GM21381 (cell line): Measurements from ENCODE around the gene MXRA7.
"Not testable (repeated sequence)": the region's sequence is repeated elsewhere in the genome, so short reads cannot be mapped to it uniquely, and the experiment has no call there.

ENCODE experiments used
- ATAC-seq: cut with Tn5 transposase; IDR thresholded peaks from one replicate; pipeline ENCODE4 v1.9.1; 2021; ENCODE audit warnings: mild to moderate bottlenecking, moderate library complexity; ENCODE audit not compliant: unreplicated experiment

Gene MXRA7

GRCh38 chr17:76654408-76654807, 56.4 kb downstream of the MXRA7 start:
- no peak for ATAC-seq

GRCh38 chr17:76650504-76650903, 60.3 kb downstream of the MXRA7 start:
- no peak for ATAC-seq

GRCh38 chr17:76646712-76647111, 64.1 kb downstream of the MXRA7 start:
- no peak for ATAC-seq

DNA sequence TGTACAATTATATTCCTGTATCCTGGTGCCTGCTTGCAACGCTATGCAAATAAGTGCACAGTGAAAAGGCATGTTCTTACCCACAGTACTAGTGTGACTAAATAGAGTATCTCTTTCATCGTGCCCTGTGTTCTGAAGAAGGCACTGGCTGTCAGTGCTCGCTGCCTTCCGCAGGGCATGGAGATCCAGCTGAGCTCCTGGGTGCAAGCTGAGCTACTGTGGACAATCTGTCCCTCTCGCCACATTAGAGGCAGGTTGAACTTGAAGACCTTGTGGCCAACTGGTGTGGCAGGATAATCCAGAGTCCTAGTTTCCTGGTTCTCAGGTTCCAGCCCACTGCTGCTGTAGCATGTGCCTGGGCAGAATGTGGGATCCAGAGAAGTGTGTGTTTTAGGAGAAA, 65.3 kb downstream of the MXRA7 start:
- no peak for ATAC-seq

DNA sequence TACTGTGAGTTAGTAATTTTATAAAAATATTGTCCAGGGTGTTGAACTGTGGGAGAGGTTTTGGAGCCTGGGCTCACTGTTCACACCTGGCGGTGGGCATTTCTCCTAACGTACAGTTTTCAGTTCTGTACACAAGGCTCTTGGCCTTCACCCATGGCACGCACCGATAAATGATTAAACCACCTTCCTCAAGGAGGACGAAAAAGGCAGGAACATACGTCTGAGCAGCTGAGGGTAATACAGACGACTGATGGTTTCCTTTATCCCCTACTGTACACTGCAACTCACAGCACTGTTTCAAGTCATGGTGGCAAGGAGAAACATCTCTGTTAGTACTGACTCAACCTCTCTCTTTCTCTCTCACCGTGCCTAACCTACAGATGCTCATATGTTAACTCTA, 65.8 kb downstream of the MXRA7 start:
- ATAC-seq, result no peak

GRCh38 chr17:76643553-76644148, 67.1 kb downstream of the MXRA7 start, which contains the start of gene ST6GALNAC1:
ST6GALNAC1 (minus strand) TSS chr17:76643757; CDS start chr17:76643638, 119 bp downstream.
- no peak for ATAC-seq

DNA sequence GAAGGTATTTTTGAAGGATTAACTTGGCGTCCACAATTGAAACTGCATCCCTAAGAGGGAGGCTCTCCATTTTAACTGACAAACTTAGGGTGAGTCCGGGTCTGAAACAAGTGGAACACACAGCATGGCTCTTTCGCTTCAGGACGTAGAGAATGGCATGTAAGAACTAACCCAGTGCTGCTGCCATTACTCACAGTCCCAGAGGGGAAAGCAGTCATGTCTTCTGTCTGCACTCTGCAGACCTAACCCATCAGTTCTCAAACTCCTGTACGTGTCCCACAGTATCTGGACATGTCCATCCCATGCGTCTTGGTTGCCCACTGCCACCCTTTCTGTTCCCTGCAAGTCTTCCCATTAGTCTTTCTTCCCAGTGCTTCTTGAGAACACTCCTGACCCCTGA, 67.8 kb downstream of the MXRA7 start:
- no peak for ATAC-seq

- no peak for ATAC-seq
These were observed 68.7 kb downstream of the MXRA7 start for GRCh38 chr17:76642032-76642561.

DNA sequence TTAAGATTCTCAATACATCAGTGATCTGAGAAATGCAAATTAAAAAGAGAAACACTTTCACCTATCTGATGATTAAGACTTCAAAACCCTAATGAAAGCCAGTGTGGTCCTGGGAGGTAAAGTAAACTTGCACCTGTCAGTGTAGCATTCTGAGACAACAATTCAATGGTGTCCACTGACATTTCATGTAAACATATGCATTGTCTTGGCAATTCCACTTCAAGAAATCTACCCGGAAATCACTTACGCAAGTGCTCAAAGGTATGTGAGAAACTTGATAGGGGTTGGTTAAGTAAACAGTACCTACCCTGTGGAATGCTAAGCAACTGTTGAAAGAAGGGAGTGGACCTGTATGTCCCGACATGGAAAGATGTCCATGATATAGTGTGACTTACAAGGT, 69.3 kb downstream of the MXRA7 start:
- ATAC-seq, result no peak

GRCh38 chr17:76640550-76641380, 70.0 kb downstream of the MXRA7 start:
- ATAC-seq, result no peak

DNA sequence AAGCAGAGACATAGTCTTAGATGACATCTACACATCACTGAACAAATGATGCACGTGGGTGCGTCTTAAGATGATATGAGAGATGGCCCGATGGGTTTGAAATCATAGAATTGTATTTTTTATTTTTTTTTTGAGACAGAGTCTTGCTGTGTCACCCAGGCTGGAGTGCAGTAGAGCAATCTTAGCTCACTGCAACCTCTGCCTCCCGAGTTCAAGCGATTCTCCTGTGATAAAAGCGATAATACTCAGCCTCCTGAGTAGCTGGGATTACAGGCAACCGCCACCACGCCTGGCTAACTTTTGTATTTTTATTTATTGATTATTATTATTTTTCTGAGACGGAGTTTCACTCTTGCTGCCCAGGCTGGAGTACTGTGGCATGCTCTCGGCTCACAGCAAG, 72.5 kb downstream of the MXRA7 start:
- no peak for ATAC-seq

DNA sequence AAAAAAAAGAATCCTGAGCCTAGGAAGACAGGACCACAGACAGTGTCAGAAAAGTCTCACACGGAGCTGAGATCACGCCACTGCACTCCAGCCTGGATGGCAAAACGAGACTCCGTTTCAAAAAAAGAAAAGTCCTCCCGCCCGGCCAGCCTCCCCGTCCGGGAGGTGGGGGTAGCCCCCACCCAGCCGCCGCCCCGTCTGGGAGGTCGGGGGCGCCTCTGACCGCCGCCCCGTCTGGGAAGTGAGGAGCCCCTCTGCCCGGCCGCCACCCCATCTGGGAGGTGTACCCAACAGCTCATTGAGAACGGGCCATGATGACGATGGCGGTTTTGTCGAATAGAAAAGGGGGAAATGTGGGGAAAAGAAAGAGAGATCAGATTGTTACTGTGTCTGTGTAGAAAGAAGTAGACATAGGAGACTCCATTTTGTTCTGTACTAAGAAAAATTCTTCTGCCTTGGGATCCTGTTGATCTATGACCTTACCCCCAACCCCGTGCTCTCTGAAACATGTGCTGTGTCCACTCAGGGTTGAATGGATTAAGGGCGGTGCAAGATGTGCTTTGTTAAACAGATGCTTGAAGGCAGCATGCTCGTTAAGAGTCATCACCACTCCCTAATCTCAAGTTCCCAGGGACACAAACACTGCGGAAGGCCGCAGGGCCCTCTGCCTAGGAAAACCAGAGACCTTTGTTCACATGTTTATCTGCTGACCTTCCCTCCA, 74.1 kb downstream of the MXRA7 start:
- not testable (repeated sequence) for ATAC-seq

DNA sequence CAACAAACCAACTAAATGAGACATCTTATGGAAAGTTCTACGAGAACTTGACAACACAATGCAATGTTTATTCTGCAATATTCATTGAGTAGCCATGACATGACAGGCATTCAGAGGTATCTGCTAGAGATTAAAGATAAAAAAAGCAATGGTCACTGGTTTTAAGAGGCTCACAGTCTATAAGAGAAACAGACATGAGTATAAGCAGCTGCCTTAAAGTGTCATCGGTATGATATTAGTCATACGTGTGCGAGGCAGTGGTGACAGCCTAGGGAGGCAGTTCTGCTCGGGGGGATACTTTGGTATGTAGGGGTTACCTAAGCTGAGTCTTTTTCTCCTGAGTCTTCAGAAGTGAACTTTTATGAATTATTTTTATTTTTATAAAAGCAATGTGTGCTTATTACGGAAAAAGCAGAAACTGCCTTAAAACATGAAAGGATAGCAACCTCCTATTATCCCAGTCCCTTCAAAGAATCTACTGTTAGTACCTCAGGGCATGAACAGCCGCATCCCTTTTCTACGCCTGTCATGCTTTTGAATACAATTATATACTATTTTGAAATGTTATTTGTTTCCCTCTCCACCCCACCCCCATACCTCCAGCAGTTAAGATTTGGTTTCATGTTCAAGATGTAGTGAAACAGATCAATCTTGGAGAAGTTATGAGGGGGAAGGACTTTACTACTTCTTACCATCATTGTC, 75.0 kb downstream of the MXRA7 start:
- ATAC-seq, result no peak

- ATAC-seq, result no peak
These were observed 75.7 kb downstream of the MXRA7 start for GRCh38 chr17:76635039-76635438.

DNA sequence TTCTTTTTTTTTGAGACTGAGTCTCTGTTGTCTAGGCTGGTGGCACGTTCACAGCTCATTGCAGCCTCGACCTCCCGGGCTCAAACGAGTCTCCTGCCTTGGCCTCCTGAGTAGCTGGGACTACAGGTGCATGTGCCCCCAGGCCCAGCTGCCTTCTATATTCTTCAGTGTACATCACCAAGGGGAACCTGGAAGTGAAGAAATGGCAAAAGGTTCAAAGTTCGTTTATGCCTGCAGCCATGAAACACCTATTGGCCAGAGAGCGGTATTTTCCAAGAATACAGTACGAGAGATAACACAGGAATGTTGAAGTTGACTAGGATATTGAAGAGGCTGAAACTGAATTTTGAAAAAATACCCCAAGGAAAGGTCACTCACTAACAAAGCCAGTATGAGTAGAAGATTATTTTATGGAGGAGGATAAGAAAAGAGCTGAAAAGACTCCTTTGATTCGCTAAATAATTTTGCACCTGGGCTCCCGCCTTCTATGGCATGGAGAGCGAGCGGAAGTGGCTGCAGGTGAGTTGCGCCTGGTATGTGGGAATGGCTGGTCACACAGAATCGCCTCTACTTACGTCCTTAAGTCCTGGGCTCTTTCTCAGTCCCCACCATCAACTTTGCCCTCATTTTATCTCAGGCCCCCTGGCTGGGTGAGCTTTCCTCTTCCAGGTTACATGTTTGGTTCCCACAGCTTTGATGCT, 77.0 kb downstream of the MXRA7 start:
- no peak for ATAC-seq

DNA sequence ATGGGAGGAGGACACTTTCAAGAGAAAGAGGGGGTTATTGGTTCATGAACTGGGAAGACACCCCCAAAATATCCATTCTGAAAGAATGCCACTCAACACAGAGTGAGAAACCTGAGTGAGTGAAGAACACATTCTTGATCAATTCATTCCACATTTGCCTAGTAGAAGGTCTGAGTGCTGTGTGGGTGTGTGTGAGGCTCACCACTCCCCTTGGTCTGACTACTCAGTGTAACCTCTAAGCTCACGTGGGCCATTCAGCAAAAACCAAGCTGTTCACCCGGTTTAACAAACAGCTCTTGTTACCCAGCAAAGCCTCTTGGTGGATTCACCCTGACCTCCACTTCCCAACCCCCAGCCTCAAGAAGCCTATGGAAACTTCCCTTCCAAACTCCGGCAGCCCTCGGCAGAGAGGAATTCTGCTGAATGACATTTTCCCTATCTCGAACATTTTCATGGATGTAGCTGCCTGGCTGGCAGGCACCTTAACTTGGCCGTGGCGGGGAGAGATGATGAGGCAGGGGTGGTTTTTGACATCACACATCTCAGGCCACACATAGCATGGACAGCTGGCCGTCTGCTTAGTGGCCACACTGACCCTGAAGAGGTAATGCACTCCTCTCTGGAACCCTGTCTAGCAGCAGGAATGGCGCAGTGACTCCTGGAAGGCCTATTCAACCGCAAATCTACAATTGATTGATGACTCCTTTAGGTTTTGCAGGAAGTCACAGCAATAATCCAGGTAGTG, 78.8 kb downstream of the MXRA7 start:
- no peak for ATAC-seq

GRCh38 chr17:76630151-76630550, 80.6 kb downstream of the MXRA7 start:
- ATAC-seq, result no peak
